Activated CD8-positive, alpha-beta memory T cell treated with anti-CD3 and anti-CD28 coated beads, Interleukin-2, amount 50 U/mL, for 4 hours (primary cell): ENCODE results near the gene CITED4.
A peak's percentile ranks its signal among the peaks of the same experiment; 100 is the strongest.

Experiments used
- DNase-seq: peaks from one replicate; pipeline ENCODE4 v3.0.0-alpha.2; 2020

Gene CITED4

GRCh38 chr1:40831001-40831732 is 31.0 kb downstream of the CITED4 start:
- no peak for DNase-seq

DNA sequence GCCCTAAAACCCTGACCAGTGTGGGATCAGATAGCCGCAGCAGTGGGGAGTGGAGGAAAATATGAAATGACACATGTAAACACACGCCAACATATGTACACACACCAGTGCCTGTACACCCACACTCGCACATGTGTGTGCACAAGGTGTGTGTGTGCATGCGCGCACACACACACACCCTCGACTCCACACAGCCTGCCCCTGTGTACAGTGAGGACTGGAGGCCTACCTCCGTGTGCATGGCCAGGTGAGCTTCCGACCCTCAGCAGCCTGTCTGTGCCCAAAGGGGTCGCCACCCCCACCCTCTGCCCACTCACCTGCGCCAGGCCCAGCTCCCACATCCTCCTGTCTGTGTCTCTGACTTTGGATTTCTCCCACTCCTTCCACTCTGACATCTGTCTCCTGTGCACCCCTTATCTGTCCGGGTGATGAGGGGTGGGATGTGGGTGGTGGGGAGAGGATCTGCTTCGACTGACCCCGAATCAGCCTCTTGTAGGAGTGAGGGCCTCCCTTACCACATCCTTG is 31.7 kb downstream of the CITED4 start:
- DNase-seq = no peak

DNA sequence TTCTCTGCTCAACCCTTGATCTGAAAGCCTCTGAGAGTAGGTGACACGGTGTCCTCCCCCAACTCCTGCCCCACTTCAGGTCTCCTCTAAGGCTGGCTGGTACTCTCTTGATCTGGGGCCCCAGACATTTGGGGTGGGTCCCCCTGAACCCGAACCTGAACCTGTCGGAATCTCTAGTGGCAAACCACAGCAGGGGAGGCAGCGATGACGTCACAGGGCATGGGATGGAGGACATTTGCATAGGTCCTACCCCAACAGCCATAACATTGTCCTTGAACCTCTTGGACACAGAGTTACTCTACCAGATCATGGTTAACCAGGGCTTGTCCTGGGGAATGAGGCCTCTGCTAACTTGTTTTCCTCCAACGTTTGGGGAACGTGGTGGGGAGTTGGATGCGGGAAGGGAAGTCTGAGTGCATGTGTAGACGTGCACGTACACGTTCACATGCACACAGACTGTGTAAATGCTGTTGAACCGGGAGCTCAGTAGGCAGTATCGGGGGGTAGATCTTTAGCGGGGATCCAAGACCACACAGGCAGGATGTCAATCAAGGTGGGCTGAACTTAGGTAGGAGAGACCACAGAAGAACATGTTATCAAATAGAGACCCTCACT is 32.4 kb downstream of the CITED4 start:
- DNase-seq = no peak

GRCh38 chr1:40825996-40826395 is 36.2 kb downstream of the CITED4 start:
- no peak for DNase-seq

- DNase-seq = no peak
These were observed 36.8 kb downstream of the CITED4 start for GRCh38 chr1:40825435-40825788.

DNA sequence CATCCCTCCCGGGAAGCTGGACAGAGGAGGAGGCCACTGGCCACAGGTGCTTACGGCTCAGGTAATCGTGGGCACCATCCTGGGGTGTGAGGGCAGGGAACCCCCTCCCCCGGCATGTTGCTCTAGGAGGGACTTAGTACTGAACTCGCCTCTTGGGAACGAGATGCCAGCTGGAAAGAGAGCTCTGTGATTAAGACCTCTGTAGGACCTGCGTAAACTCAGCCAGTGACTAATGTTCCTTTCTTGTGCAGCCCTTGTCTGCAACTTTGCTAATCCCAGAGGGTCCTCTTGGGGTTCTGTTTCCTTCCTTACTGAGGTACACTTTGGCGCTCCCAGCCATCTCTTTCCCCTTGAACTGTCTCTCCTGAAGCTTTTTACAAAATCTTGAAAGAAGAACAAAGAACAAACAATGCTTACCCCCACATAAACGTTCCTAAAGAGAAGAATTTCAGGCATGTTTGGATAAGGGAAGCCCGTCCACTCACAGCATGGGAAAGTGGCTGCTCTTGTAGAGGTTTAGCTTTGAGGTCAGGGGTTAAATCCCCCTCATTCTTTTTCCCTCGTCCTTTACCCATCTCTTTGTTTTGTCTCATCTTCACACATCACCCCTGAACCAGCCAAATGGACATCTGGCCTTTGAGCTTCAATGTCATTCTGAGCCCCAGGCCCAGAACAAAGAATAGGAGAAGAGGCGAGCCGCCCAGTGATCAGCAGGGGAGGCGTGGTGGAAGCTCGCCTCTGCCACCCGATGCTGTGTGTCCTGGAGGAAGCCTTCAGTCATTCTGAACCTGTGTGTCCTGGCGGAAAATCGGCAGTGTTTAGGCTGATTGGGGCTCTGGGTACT is 37.4 kb downstream of the CITED4 start:
- DNase-seq = no peak

- DNase-seq = no peak
These were observed 38.2 kb downstream of the CITED4 start for GRCh38 chr1:40823983-40824382.

GRCh38 chr1:40823345-40823744 is 38.8 kb downstream of the CITED4 start:
- no peak for DNase-seq

- no peak for DNase-seq
These were observed 39.3 kb downstream of the CITED4 start for GRCh38 chr1:40822890-40823289.

DNA sequence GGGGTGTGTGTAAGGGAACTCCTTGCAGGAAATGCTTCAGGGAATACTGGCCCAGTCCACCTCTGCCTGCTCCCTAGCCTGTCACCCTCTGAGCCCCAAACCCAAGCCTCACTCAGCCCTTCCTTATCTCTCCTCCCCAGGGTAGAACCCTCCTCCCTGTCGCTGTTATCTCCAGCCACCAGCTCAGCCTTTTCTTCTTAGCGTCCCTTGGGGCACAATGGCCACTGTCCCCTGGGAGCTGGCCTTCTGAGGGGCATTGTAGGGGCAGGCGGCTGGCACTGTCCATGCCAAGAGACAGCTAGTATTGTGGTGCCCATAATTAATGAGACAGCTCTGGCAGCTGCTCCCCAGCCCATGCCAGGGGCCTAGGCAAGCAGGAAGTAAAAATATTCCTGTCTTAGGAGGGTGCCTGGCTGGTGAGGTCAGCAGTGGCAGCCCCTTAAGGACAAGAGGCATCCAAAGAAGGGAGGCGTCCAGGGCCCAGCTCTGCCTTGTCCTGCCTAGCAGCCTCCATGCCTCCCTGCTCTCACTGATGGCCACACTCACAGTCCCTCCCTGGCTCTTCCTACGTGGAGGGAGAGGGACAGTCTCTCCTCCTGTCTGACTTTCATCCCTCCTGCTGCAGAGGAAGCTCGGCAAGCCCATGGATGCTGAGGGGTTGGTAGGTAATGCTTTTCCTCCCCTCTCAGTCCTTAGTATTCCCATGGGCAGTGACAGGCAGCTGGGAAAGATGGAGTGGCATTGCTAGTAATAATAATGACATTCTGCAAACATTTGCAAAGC is 41.1 kb downstream of the CITED4 start:
- DNase-seq = no peak

GRCh38 chr1:40820251-40820797 is 41.8 kb downstream of the CITED4 start:
- DNase-seq = no peak

DNA sequence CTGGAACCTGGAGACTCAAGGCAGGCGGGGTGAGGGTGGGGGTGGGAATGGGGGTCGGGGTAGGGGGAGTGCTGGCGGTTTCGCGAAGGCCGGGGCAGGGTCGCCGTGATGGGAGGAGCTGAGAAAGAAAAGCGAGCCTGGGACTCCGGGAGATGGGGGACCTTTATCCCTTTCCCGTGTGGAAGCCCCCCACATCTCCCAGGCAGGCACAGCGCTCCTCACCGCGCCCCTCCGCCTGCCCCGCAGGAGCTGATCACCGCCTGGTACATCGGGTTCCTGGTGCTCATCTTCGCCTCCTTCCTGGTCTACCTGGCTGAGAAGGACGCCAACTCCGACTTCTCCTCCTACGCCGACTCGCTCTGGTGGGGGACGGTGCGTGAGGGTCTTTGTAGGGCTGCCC is 43.1 kb downstream of the CITED4 start:
- DNase-seq = no peak

DNA sequence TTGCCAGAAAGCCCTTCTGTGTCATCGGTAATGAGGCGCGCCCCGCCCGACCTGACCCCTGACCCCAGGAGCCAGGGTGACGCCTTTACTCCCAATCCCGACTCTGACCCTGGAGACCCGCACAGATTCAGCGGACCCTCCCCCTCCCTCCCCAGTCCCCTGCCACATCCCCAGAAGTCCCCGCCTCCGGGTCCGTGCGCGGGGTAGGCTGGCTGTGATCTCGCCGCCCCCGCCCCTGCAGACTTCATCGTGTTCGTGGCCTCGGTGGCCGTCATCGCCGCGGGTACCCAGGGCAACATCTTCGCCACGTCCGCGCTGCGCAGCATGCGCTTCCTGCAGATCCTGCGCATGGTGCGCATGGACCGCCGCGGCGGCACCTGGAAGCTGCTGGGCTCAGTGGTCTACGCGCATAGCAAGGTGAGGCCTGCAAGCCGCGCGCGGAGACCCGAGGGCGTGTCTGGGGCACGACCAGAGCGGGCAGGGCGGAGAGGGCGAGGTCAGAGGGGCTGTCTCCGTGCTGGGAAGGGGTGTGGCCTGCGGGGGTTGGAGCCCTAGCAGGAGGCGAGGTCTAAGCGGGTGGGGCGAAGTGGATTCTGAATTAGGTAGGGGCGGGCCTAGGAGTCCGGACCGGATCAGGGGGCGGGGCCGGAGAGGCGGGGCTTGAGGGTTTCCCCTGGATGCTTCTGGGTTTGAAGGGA is 43.8 kb downstream of the CITED4 start:
- DNase-seq = peak; percentile 81

GRCh38 chr1:40817791-40818263 is 44.3 kb downstream of the CITED4 start:
- no peak for DNase-seq

- DNase-seq = no peak
These were observed 46.7 kb downstream of the CITED4 start for GRCh38 chr1:40815420-40815819.
